HUDEP-2 (cell line): ENCODE measurements around the gene USP6NL.

ENCODE experiments used
- DNase-seq, 76 experiments: peaks; one replicate each; lab custom pipeline; 2025; ENCODE audit not compliant: unreplicated experiment in 76 of 76; lab: John Stamatoyannopoulos, UW

USP6NL gene

DNA sequence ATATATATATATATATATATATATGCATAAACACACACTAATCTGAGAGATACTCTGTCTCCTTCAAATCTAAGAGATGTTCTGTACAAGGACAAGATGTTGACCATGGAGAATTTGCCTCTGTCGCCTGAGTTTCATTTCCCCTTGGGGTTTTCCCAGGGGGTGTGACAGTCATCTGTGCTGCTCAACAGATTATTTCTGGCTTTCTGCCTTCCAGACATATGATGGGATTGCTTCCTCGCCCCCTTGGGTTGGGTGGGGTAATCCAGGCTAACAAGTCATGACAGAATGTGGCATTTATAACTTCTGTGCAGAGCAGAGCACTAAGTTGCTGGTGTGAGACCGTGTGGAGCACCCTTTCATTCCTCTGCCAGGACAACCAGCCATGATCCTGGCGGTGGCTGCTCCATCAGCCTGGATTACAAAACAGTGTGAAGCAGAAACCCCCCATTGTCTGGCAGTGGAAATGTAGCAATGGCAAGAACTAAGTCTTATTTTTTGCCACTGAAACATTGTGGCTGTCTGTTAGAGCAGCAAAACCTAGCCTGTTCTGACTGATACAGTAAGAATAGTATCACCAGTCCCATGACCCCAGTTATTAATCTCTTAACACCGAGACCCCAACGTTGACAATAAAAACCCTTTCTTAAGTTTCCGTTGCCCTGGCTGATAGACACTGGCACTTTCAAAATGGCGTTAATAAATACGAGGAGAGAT, 13.7 kb upstream of the USP6NL start:
- no peak for DNase-seq

- DNase-seq = no peak
Observed at GRCh38 chr10:11617233-11617632, 5.8 kb upstream of the USP6NL start.

GRCh38 chr10:11616021-11616420, 4.6 kb upstream of the USP6NL start:
- no peak for DNase-seq

GRCh38 chr10:11615396-11615795, 3.9 kb upstream of the USP6NL start:
- no peak for DNase-seq

GRCh38 chr10:11612021-11613001, 861 bp upstream of the USP6NL start:
- peak in 73 of 76 experiments; percentile 50 to 98 (median 88) for DNase-seq

GRCh38 chr10:11610826-11611247, 613 bp downstream of the USP6NL start:
- DNase-seq = peak in 12 of 76 experiments; percentile 9 to 50 (median 23)

- DNase-seq = peak in 2 of 76 experiments; percentile 34 to 39
Observed at GRCh38 chr10:11610166-11610825, 1.2 kb downstream of the USP6NL start.

- peak in 5 of 76 experiments; percentile 12 to 41 (median 16) for DNase-seq
Observed at GRCh38 chr10:11609492-11610093, 1.9 kb downstream of the USP6NL start.

- peak in 1 of 76 experiments; percentile 41 for DNase-seq
Observed at GRCh38 chr10:11609052-11609451, 2.4 kb downstream of the USP6NL start.

- DNase-seq = peak in 27 of 76 experiments; percentile 10 to 52 (median 23)
Observed at GRCh38 chr10:11608159-11609013, 3.1 kb downstream of the USP6NL start.

- peak in 6 of 76 experiments; percentile 12 to 37 (median 27) for DNase-seq
Observed at GRCh38 chr10:11605807-11606408, 5.5 kb downstream of the USP6NL start.

GRCh38 chr10:11604865-11605650, 6.4 kb downstream of the USP6NL start:
- peak in 4 of 76 experiments; percentile 6 to 41 (median 22) for DNase-seq

GRCh38 chr10:11603741-11604140, 7.7 kb downstream of the USP6NL start:
- no peak for DNase-seq

GRCh38 chr10:11602919-11603523, 8.4 kb downstream of the USP6NL start:
- peak in 29 of 76 experiments; percentile 20 to 76 (median 49) for DNase-seq

DNA sequence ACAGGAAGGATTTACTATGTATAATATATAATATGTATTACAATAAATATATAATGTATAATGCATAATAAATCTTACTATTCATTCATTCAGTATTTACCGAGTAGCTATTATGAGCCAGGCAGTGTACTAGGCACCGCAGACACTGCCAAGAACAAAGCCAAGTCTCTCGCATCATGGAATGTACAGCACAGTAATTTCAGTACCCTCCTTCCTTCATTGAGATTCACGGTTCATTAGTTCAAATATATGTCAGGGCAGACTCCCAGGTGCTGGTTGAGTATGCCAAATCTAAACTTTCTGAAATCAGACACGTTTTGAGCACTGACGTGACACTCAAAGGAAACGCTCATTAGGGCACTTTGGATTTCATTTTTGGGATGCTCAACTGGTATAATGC, 9.1 kb downstream of the USP6NL start:
- no peak for DNase-seq

DNA sequence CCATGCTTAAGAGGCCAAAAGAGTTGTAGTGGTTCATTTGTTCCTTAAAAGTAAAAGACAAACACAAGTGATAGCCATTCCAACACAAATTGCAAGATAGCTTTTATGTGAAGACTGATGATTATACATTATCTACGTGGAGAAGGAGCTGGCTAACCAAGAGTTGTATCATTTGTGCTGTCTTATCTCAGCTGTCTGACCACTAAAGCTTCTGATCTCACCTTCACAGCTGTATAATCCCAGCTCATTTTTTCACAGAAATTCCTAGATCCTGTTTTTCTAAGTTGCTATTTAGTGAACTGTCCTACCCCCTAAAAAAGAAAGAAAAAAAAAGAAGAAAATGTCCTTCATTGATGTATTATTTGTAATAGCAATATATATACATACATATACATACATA, 9.8 kb downstream of the USP6NL start:
- DNase-seq = peak in 11 of 76 experiments; percentile 7 to 54 (median 24)

DNA sequence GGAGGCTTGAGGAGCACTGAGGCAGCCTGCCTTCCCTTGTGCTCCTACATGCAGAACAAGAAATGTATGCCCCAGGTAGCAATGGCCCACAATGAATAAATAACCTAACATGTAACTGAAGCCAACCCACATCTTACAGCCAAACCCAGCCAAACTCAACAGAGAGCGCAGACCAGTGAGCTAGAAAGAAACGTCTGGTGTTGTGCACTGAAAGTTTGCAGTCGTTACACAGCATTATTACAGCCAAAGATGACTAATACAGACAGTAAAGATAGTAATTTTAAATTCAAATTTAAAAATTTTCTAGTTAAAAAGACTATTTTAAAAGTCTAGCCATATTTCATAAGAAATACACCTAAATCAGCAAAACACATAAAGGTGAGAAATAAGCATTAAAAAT, 11.2 kb downstream of the USP6NL start:
- no peak for DNase-seq
